ENCODE data around the gene CALCOCO2. TPM values are rescaled to one million over a fixed set of nuclear protein-coding genes. Genes with fewer than 3 reads are reported as not detected.

The CALCOCO2 gene
- total and polyA plus RNA-seq, 2 of the 13 experiments (the other 11 are each of a cell fraction or from before 2014, with no cell fraction given): 72.9 to 111 TPM

DNA sequence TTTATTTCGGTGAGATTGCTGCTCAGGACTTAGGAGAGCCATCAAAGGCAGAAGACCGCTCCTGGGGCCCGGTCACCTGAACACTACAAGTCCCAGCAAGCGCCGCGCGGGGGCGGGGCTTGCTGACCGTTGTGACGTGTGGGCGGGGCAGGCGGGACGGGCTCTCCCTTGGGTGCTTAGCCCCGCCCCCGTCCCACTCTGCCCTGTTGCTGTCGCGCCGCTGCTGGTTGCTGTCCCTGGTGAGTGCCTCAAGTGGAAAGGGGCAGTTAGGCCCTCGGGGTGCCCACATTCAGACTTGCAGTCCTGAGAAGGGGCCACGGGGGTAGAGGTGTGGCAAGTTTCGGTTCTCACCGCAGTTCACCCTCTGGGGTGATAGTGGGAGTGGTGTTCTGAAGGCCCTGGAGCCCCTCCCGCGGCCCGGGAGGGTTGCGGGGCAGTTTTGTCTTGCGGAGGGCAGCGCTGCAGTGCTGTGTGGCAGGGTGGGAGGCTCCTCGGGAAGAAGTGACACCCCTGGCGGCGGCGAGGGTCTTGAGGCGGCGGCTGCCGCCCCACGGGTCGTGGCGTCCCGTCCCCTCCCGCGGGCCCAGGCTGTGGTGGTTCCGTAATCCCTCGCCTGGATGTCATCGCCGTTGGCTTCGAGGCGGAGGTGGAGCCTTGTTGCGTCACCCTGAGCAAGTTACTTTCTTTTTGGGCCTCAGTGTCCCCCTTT, at the start of gene CALCOCO2 (continued):
- TF ChIP-seq IKZF4 (CRISPR knock-in tag; IDR thresholded peaks at IDR 0.05; ENCODE audit: borderline replicate concordance, low read depth, not compliant biosample characterization): peak; percentile 46
- 0 out of 2 replicates have a peak, but pooled peaks have one; percentile 68 for TF ChIP-seq ZFYVE20 (CRISPR knock-in tag; IDR thresholded peaks at IDR 0.05; ENCODE audit: borderline replicate concordance, low read depth)
- TF ChIP-seq KAT8 (CRISPR knock-in tag; IDR thresholded peaks at IDR 0.05): peak; percentile 68
- peak; percentile 94 for TF ChIP-seq ZC3H13 (CRISPR knock-in tag; IDR thresholded peaks at IDR 0.05)
- no peak; the same call in 1 of the 2 replicates for TF ChIP-seq TSC22D2 (CRISPR knock-in tag; IDR thresholded peaks at IDR 0.05; ENCODE audit: borderline replicate concordance)
- 0 out of 2 replicates have a peak, but pooled peaks have one; percentile 72 for TF ChIP-seq ZNF713 (CRISPR knock-in tag; IDR thresholded peaks at IDR 0.05)
- peak; percentile 70; the same call in 1 of the 2 replicates for TF ChIP-seq FOXK1 (CRISPR knock-in tag; IDR thresholded peaks at IDR 0.05; ENCODE audit: borderline replicate concordance, low read depth)
- peak; percentile 80 for TF ChIP-seq POLR2G (IDR thresholded peaks at IDR 0.05; ENCODE audit: low read depth, low read length)
- TF ChIP-seq, protein P1, sequence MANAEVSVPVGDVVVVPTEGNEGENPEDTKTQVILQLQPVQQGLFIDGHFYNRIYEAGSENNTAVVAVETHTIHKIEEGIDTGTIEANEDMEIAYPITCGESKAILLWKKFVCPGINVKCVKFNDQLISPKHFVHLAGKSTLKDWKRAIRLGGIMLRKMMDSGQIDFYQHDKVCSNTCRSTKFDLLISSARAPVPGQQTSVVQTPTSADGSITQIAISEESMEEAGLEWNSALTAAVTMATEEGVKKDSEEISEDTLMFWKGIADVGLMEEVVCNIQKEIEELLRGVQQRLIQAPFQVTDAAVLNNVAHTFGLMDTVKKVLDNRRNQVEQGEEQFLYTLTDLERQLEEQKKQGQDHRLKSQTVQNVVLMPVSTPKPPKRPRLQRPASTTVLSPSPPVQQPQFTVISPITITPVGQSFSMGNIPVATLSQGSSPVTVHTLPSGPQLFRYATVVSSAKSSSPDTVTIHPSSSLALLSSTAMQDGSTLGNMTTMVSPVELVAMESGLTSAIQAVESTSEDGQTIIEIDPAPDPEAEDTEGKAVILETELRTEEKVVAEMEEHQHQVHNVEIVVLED (CRISPR knock-in tag; IDR thresholded peaks at IDR 0.05; ENCODE audit: borderline replicate concordance): peak; percentile 93
- peak; percentile 95; the same call in 1 of the 2 replicates for TF ChIP-seq SMAD1 (CRISPR knock-in tag; IDR thresholded peaks at IDR 0.05; ENCODE audit: borderline replicate concordance, low read depth)
- TF ChIP-seq CC2D1A (CRISPR knock-in tag; IDR thresholded peaks at IDR 0.05): peak; percentile 52; the same call in 1 of the 2 replicates
- peak; percentile 57; the same call in 1 of the 2 replicates for TF ChIP-seq GATA4 (IDR thresholded peaks at IDR 0.05; ENCODE audit: borderline replicate concordance, low read depth)
- no peak; the same call in 1 of the 2 replicates for TF ChIP-seq MYNN (CRISPR knock-in tag; IDR thresholded peaks at IDR 0.05; ENCODE audit: low read depth)
- TF ChIP-seq, protein P2, sequence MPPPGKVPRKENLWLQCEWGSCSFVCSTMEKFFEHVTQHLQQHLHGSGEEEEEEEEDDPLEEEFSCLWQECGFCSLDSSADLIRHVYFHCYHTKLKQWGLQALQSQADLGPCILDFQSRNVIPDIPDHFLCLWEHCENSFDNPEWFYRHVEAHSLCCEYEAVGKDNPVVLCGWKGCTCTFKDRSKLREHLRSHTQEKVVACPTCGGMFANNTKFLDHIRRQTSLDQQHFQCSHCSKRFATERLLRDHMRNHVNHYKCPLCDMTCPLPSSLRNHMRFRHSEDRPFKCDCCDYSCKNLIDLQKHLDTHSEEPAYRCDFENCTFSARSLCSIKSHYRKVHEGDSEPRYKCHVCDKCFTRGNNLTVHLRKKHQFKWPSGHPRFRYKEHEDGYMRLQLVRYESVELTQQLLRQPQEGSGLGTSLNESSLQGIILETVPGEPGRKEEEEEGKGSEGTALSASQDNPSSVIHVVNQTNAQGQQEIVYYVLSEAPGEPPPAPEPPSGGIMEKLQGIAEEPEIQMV (CRISPR knock-in tag; IDR thresholded peaks at IDR 0.05; ENCODE audit: low read depth): peak; percentile 63; the same call in 1 of the 2 replicates
- TF ChIP-seq, protein P3, sequence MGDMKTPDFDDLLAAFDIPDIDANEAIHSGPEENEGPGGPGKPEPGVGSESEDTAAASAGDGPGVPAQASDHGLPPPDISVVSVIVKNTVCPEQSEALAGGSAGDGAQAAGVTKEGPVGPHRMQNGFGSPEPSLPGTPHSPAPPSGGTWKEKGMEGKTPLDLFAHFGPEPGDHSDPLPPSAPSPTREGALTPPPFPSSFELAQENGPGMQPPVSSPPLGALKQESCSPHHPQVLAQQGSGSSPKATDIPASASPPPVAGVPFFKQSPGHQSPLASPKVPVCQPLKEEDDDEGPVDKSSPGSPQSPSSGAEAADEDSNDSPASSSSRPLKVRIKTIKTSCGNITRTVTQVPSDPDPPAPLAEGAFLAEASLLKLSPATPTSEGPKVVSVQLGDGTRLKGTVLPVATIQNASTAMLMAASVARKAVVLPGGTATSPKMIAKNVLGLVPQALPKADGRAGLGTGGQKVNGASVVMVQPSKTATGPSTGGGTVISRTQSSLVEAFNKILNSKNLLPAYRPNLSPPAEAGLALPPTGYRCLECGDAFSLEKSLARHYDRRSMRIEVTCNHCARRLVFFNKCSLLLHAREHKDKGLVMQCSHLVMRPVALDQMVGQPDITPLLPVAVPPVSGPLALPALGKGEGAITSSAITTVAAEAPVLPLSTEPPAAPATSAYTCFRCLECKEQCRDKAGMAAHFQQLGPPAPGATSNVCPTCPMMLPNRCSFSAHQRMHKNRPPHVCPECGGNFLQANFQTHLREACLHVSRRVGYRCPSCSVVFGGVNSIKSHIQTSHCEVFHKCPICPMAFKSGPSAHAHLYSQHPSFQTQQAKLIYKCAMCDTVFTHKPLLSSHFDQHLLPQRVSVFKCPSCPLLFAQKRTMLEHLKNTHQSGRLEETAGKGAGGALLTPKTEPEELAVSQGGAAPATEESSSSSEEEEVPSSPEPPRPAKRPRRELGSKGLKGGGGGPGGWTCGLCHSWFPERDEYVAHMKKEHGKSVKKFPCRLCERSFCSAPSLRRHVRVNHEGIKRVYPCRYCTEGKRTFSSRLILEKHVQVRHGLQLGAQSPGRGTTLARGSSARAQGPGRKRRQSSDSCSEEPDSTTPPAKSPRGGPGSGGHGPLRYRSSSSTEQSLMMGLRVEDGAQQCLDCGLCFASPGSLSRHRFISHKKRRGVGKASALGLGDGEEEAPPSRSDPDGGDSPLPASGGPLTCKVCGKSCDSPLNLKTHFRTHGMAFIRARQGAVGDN (CRISPR knock-in tag; IDR thresholded peaks at IDR 0.05): peak; percentile 90
- TF ChIP-seq AHR (CRISPR knock-in tag; IDR thresholded peaks at IDR 0.05): 0 out of 2 replicates have a peak, but pooled peaks have one; percentile 43
- TF ChIP-seq MAZ (IDR thresholded peaks at IDR 0.05; ENCODE audit: borderline replicate concordance, low read depth, low read length): peak; percentile 87
- peak; percentile 85 for TF ChIP-seq MAZ (CRISPR knock-in tag; IDR thresholded peaks at IDR 0.05; ENCODE audit: low read depth)
- TF ChIP-seq ZNF782 (CRISPR knock-in tag; IDR thresholded peaks at IDR 0.05; ENCODE audit: borderline replicate concordance): peak; percentile 63; the same call in 1 of the 2 replicates
- peak; percentile 89 for TF ChIP-seq ZNF598 (CRISPR knock-in tag; IDR thresholded peaks at IDR 0.05; ENCODE audit: borderline replicate concordance)
- peak; percentile 41 for TF ChIP-seq MEIS2 (CRISPR knock-in tag; IDR thresholded peaks at IDR 0.05)
- TF ChIP-seq RFX1 (IDR thresholded peaks at IDR 0.05): no peak
